ENCODE data around the gene LOXHD1. TPM values are rescaled to one million over a fixed set of nuclear protein-coding genes. Genes with fewer than 3 reads are reported as not detected.

LOXHD1 gene
- total RNA-seq, 2 experiments from 2014 or later, result 0.05 TPM; not detected in 1

GRCh38 chr18:46686186-46686585 lies 29.2 kb upstream of the LOXHD1 start:
- intact Hi-C loops (cut with micrococcal nuclease), result no loop called here
- Mint-ChIP-seq H3K27ac (no peak overlapping the region), H3K27me3 (ENCODE audit: low read depth) (no peaks in the 10 kb centered on the region), H3K4me1 (ENCODE audit: low read depth) (no peaks in the 10 kb centered on the region), H3K4me3 (no peak overlapping the region), H3K36me3 (ENCODE audit: low read depth) (no peaks in the 10 kb centered on the region), H3K9me3 (no peaks in the 10 kb centered on the region)
- DNase-seq, result no peak
- CTCF ChIA-PET, result no interaction called here

- Mint-ChIP-seq H3K27ac (no peak overlapping the region), H3K9me3 (no peaks in the 10 kb centered on the region), H3K36me3 (ENCODE audit: low read depth) (no peaks in the 10 kb centered on the region), H3K27me3 (ENCODE audit: low read depth) (no peaks in the 10 kb centered on the region), H3K4me3 (no peak overlapping the region), H3K4me1 (ENCODE audit: low read depth) (no peaks in the 10 kb centered on the region)
- intact Hi-C loops (cut with micrococcal nuclease), result no loop called here
- CTCF ChIA-PET, result no interaction called here
- DNase-seq, result no peak
These were observed 26.2 kb upstream of the LOXHD1 start for GRCh38 chr18:46683252-46683651.

DNA sequence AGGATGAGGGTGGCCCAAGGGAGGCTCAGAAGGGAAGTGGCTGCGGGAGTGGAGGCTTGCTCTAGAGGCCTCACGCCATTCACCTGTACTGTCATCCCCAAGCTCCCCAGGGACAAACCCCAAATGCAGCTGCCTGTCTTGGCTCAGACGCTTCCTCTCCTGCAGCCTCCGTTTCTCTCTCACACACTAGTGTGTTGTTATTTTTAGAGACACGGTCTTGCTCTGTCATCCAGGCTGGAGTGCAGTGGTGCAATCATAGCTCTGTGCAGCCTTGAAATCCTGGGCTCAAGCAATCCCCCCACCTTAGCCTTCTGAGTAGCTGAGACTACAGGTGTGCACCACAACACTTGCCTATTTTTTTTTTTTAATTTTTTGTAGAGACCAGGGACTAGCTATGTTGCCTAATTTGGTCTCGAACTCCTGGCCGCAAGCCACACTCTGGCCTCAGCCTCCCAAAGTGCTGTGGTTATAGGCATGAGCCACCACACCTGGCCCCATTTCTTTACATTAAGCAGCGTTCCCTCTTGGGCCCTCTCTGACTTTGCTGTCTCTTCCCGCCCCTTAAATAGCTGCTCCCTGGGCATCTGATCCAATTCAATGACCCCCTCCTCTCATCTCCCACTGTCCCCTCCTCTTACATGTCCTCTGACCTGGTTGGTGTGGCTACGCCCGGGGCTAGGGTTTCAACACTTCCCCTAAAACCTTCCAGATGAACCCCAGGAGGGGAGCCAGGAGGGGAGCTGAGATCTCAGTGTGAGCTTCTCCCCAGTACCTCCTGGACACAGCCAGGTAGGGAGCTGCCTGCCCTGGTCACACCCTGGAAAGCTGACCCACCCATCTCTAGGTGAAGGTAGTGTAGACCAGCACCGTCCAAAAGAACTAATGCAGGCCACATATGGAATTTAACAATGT lies 24.0 kb upstream of the LOXHD1 start:
- H3K9me3 Mint-ChIP-seq, result no peaks in the 10 kb centered on the region
- intact Hi-C loops (cut with micrococcal nuclease), result no loop called here
- H3K36me3 Mint-ChIP-seq (ENCODE audit: low read depth), result no peaks in the 10 kb centered on the region
- H3K4me3 Mint-ChIP-seq, result no peak overlapping the region
- H3K27me3 Mint-ChIP-seq (ENCODE audit: low read depth), result no peaks in the 10 kb centered on the region
- no peak for DNase-seq
- no peak overlapping the region for H3K27ac Mint-ChIP-seq
- no peaks in the 10 kb centered on the region for H3K4me1 Mint-ChIP-seq (ENCODE audit: low read depth)
- CTCF ChIA-PET, result no interaction called here

- CTCF ChIA-PET, result interaction anchor here (0.5 kb wide), 1 partner anchor 1184 kb away, joined by 3 read pairs; no protein-coding TSS in a partner anchor
- H3K27me3 Mint-ChIP-seq (ENCODE audit: low read depth), result no peaks in the 10 kb centered on the region
- H3K36me3 Mint-ChIP-seq (ENCODE audit: low read depth), result no peaks in the 10 kb centered on the region
- no peaks in the 10 kb centered on the region for H3K4me1 Mint-ChIP-seq (ENCODE audit: low read depth)
- no peaks in the 10 kb centered on the region for H3K9me3 Mint-ChIP-seq
- no peak overlapping the region for H3K4me3 Mint-ChIP-seq
- DNase-seq, result no peak
- intact Hi-C loops (cut with micrococcal nuclease), result no loop called here
- no peak overlapping the region for H3K27ac Mint-ChIP-seq
These were observed 23.0 kb upstream of the LOXHD1 start for GRCh38 chr18:46679846-46680598.

- H3K4me3 Mint-ChIP-seq, result no peak overlapping the region
- H3K4me1 Mint-ChIP-seq (ENCODE audit: low read depth), result no peaks in the 10 kb centered on the region
- H3K27ac Mint-ChIP-seq, result no peak overlapping the region
- H3K9me3 Mint-ChIP-seq, result no peaks in the 10 kb centered on the region
- DNase-seq, result no peak
- CTCF ChIA-PET, result interaction anchor here (1.2 kb wide), 1 partner anchor 21 kb away, joined by 3 read pairs; no protein-coding TSS in a partner anchor
- no peaks in the 10 kb centered on the region for H3K36me3 Mint-ChIP-seq (ENCODE audit: low read depth)
- intact Hi-C loops (cut with micrococcal nuclease), result no loop called here
- H3K27me3 Mint-ChIP-seq (ENCODE audit: low read depth), result no peaks in the 10 kb centered on the region
These were observed 21.9 kb upstream of the LOXHD1 start for GRCh38 chr18:46678785-46679399.

DNA sequence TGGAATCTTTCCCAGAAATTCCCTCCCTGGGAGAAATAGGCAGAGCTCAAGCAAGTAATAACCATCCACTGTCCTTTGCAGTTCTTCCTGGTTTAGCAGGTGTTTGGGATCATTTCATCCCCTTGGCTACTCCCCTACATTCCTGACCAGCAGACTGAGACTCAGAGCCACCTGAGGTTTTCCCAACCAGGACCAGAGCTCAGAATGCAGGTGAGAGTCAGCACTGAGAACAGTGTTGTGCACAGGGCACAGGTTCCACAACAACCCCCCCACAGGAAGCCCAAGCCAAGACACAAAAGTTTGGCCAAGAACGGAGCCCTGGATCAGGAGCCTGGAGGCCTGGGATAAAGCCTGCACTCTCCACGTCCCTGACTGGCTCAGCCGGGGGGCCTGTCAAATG lies 21.0 kb upstream of the LOXHD1 start:
- Mint-ChIP-seq H3K36me3 (ENCODE audit: low read depth) (no peaks in the 10 kb centered on the region), H3K27ac (no peak overlapping the region), H3K9me3 (no peaks in the 10 kb centered on the region), H3K4me1 (ENCODE audit: low read depth) (no peaks in the 10 kb centered on the region), H3K4me3 (no peak overlapping the region), H3K27me3 (ENCODE audit: low read depth) (no peaks in the 10 kb centered on the region)
- CTCF ChIA-PET, result interaction anchor here (1.2 kb wide), 1 partner anchor 20 kb away, joined by 3 read pairs; no protein-coding TSS in a partner anchor
- no peak for DNase-seq
- intact Hi-C loops (cut with micrococcal nuclease), result no loop called here

GRCh38 chr18:46677611-46678010 lies 20.6 kb upstream of the LOXHD1 start:
- Mint-ChIP-seq H3K4me1 (ENCODE audit: low read depth) (peaks cover 4% of the 10 kb centered on the region), H3K27me3 (ENCODE audit: low read depth) (no peaks in the 10 kb centered on the region), H3K27ac (no peak overlapping the region), H3K9me3 (no peaks in the 10 kb centered on the region), H3K36me3 (ENCODE audit: low read depth) (no peaks in the 10 kb centered on the region), H3K4me3 (no peak overlapping the region)
- CTCF ChIA-PET, result no interaction called here
- no peak for DNase-seq
- intact Hi-C loops (cut with micrococcal nuclease), result no loop called here

- Mint-ChIP-seq H3K36me3 (ENCODE audit: low read depth) (no peaks in the 10 kb centered on the region), H3K27me3 (ENCODE audit: low read depth) (no peaks in the 10 kb centered on the region), H3K9me3 (no peaks in the 10 kb centered on the region), H3K4me3 (no peak overlapping the region), H3K27ac (no peak overlapping the region), H3K4me1 (ENCODE audit: low read depth) (peaks cover 11% of the 10 kb centered on the region)
- intact Hi-C loops (cut with micrococcal nuclease), result no loop called here
- CTCF ChIA-PET, result interaction anchor here (0.6 kb wide), 1 partner anchor 19 kb away, joined by 3 read pairs; the partner anchor contains the start of gene LOXHD1
- no peak for DNase-seq
These were observed 19.3 kb upstream of the LOXHD1 start for GRCh38 chr18:46676182-46676835.

GRCh38 chr18:46675112-46675511 lies 18.1 kb upstream of the LOXHD1 start:
- Mint-ChIP-seq H3K36me3 (ENCODE audit: low read depth) (no peaks in the 10 kb centered on the region), H3K9me3 (no peaks in the 10 kb centered on the region), H3K27me3 (ENCODE audit: low read depth) (no peaks in the 10 kb centered on the region), H3K4me1 (ENCODE audit: low read depth) (peaks cover 11% of the 10 kb centered on the region), H3K27ac (no peak overlapping the region), H3K4me3 (no peak overlapping the region)
- CTCF ChIA-PET, result interaction anchor here (0.6 kb wide), 1 partner anchor 195 kb away, joined by 7 read pairs; no protein-coding TSS in a partner anchor
- no peak for DNase-seq
- intact Hi-C loops (cut with micrococcal nuclease), result no loop called here

DNA sequence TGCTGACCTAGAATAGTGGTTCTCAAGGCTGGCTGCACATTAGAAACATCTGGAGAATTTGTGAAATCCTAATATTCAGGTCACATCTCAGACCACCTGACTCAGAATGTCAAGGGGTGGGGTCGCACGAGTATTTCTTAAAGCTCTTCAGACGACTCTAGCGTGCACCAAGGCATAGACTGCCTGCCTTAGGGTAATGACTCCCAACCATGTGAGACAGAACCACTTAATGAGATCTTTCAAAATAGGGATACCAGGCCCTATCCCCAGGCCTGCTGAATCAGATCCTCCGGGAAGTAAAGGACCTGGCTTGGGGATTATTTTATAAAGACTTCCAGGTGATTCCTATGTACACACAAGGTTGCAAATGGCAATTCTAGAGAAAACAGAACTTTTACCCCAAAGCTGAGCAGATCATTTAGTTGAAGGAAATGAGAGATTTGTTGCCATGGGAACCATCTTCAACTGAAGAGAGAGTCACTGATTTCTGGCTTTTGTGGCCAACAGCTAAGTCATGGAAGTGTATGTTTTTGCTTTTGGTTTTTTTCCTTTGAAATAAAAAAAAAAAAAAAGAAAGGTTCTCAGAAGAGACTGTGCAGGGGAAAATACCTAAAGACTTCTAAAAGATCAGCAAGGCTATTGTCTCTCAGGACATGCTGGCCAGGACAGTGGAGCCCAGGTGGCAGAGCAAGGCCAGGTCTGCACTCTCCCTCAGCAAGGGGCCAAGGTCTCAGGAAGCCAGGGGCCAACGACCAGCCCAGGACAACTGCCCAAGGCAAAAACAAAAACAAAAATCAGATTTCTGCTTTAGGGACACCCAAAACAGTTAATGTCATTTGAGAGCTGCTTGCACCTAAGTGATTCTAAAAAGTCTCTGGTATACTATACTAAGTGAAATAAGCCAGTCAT lies 15.3 kb upstream of the LOXHD1 start:
- CTCF ChIA-PET, result interaction anchor here (1.4 to 2.3 kb wide), 2 partner anchors 12 to 15 kb away, joined by 3 to 17 read pairs; partner anchors contain the start of gene LOXHD1
- intact Hi-C loops (cut with micrococcal nuclease), result loop anchor here (2.0 kb wide), 1 partner anchor 244 kb away; the partner anchor contains the start of genes KATNAL2 and PIAS2
- no peak overlapping the region for H3K27ac Mint-ChIP-seq
- no peaks in the 10 kb centered on the region for H3K9me3 Mint-ChIP-seq
- H3K27me3 Mint-ChIP-seq (ENCODE audit: low read depth), result no peaks in the 10 kb centered on the region
- peaks cover 11% of the 10 kb centered on the region for H3K4me1 Mint-ChIP-seq (ENCODE audit: low read depth)
- H3K4me3 Mint-ChIP-seq, result no peak overlapping the region
- peak; percentile 26 for DNase-seq
- H3K36me3 Mint-ChIP-seq (ENCODE audit: low read depth), result no peaks in the 10 kb centered on the region

DNA sequence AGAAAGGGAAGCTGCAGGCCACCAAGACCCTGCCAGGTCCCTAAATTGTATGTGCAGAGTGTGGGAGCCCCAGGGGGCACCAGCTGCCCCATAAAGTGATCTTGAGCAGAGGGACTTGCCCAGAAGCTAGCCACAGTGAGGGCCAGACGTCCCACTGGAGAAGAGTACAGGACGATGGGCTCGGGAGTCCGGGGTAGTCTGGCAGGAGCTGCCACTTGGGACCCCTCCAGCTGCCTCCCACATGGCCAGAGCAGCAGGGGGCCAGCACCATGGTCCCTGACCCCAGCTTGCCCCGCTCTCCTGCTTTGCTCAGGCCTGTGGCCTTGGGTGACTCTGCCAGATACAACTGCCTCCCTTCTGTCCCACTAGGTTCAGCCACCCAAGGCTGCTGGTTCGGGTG lies 11.7 kb upstream of the LOXHD1 start:
- H3K27me3 Mint-ChIP-seq (ENCODE audit: low read depth), result no peaks in the 10 kb centered on the region
- CTCF ChIA-PET, result no interaction called here
- no peak for DNase-seq
- H3K4me3 Mint-ChIP-seq, result no peak overlapping the region
- no peak overlapping the region for H3K27ac Mint-ChIP-seq
- no peaks in the 10 kb centered on the region for H3K9me3 Mint-ChIP-seq
- no peaks in the 10 kb centered on the region for H3K36me3 Mint-ChIP-seq (ENCODE audit: low read depth)
- H3K4me1 Mint-ChIP-seq (ENCODE audit: low read depth), result peaks cover 11% of the 10 kb centered on the region
- intact Hi-C loops (cut with micrococcal nuclease), result no loop called here

All from activated naive CD4-positive, alpha-beta T cell treated with anti-CD3 and anti-CD28 coated beads for 36 hours (primary cell).